ENCODE data around the gene ZDBF2. TPM values are rescaled to one million over a fixed set of nuclear protein-coding genes. Genes with fewer than 3 reads are reported as not detected.
"Not testable (repeated sequence)": the region's sequence is repeated elsewhere in the genome, so short reads cannot be mapped to it uniquely, and the experiment has no call there.

The ZDBF2 gene
- total RNA-seq, 2 donors from 2014 or later = 13.2 to 13.5 TPM

- 50 to 63% methylated on average over 5 of the region's 5 CpGs for WGBS, 2 donors
- peaks cover 0 to 4% of the 10 kb centered on the region in 2 donors for H3K27me3 ChIP-seq
These were observed 20.7 kb upstream of the ZDBF2 start for GRCh38 chr2:206253777-206254166.

GRCh38 chr2:206255003-206255402, 19.5 kb upstream of the ZDBF2 start:
- Histone ChIP-seq H3K36me3 (replicated peaks in 1 of 2; ENCODE audit: insufficient read depth in 1 of 2, low read depth in 2 of 2) (no peaks in the 10 kb centered on the region), H3K27ac (no peak overlapping the region), H3K4me3 (no peak overlapping the region), H3K9me3 (no peaks in the 10 kb centered on the region), H3K4me1 (no peaks in the 10 kb centered on the region), H3K27me3 (peaks cover 0 to 4% of the 10 kb centered on the region in 2 donors)
- 23 to 25% methylated on average over 2 of the region's 2 CpGs for WGBS, 2 donors
- no peak for ATAC-seq
- no peak for TF ChIP-seq POLR2A (IDR thresholded peaks at IDR 0.05)
- TF ChIP-seq CTCF (IDR thresholded peaks at IDR 0.05) = no peak
- DNase-seq = no peak
- intact Hi-C loops (cut with DNase I) = no loop called here

More at GRCh38 chr2:206253777-206254166, 20.7 kb upstream of the ZDBF2 start:
- intact Hi-C loops (cut with DNase I) = no loop called here
- TF ChIP-seq POLR2A (IDR thresholded peaks at IDR 0.05) (no peak), CTCF (IDR thresholded peaks at IDR 0.05) (no peak)
- no peak overlapping the region for H3K27ac ChIP-seq
- no peaks in the 10 kb centered on the region for H3K36me3 ChIP-seq (replicated peaks in 1 of 2; ENCODE audit: insufficient read depth in 1 of 2, low read depth in 2 of 2)
- no peak for DNase-seq
- ATAC-seq = no peak
- no peaks in the 10 kb centered on the region for H3K4me1 ChIP-seq
- no peak overlapping the region for H3K4me3 ChIP-seq
- H3K9me3 ChIP-seq = no peaks in the 10 kb centered on the region

- Histone ChIP-seq H3K4me3 (no peak overlapping the region), H3K4me1 (no peaks in the 10 kb centered on the region), H3K27ac (no peak overlapping the region), H3K27me3 (no peaks in the 10 kb centered on the region), H3K36me3 (replicated peaks in 1 of 2; ENCODE audit: insufficient read depth in 1 of 2, low read depth in 2 of 2) (no peaks in the 10 kb centered on the region), H3K9me3 (no peaks in the 10 kb centered on the region)
- WGBS, 2 donors = 34 to 42% methylated on average over 2 to 7 of the region's 7 CpGs
- intact Hi-C loops (cut with DNase I) = no loop called here
- no peak for ATAC-seq
- no peak for TF ChIP-seq CTCF (IDR thresholded peaks at IDR 0.05)
- TF ChIP-seq POLR2A (IDR thresholded peaks at IDR 0.05) = no peak
- DNase-seq = no peak
These were observed 17.7 kb upstream of the ZDBF2 start for GRCh38 chr2:206256706-206257205.

- Histone ChIP-seq H3K27ac (no peak overlapping the region), H3K4me3 (no peak overlapping the region), H3K4me1 (no peaks in the 10 kb centered on the region), H3K27me3 (no peaks in the 10 kb centered on the region), H3K36me3 (replicated peaks in 1 of 2; ENCODE audit: insufficient read depth in 1 of 2, low read depth in 2 of 2) (no peaks in the 10 kb centered on the region), H3K9me3 (no peaks in the 10 kb centered on the region)
- DNase-seq = no peak
- TF ChIP-seq CTCF (IDR thresholded peaks at IDR 0.05) (no peak), POLR2A (IDR thresholded peaks at IDR 0.05) (no peak)
- intact Hi-C loops (cut with DNase I) = no loop called here
- no peak for ATAC-seq
- 42 to 56% methylated on average over 14 of the region's 14 CpGs for WGBS, 2 donors
These were observed 17.1 kb upstream of the ZDBF2 start for GRCh38 chr2:206257350-206257749.

- Histone ChIP-seq H3K9me3 (no peaks in the 10 kb centered on the region), H3K4me1 (no peaks in the 10 kb centered on the region), H3K27ac (no peak overlapping the region), H3K36me3 (replicated peaks in 1 of 2; ENCODE audit: insufficient read depth in 1 of 2, low read depth in 2 of 2) (no peaks in the 10 kb centered on the region), H3K4me3 (no peak overlapping the region), H3K27me3 (no peaks in the 10 kb centered on the region)
- TF ChIP-seq POLR2A (IDR thresholded peaks at IDR 0.05) = no peak
- TF ChIP-seq CTCF (IDR thresholded peaks at IDR 0.05) = no peak
- ATAC-seq (no peak), DNase-seq (no peak)
- WGBS, 2 donors = 32 to 40% methylated on average over 4 to 7 of the region's 7 CpGs
- intact Hi-C loops (cut with DNase I) = no loop called here
These were observed 16.6 kb upstream of the ZDBF2 start for GRCh38 chr2:206257861-206258260.

GRCh38 chr2:206258615-206259014, 15.8 kb upstream of the ZDBF2 start:
- intact Hi-C loops (cut with DNase I); DNase-seq; H3K27ac ChIP-seq; H3K36me3 ChIP-seq (replicated peaks in 1 of 2; ENCODE audit: insufficient read depth in 1 of 2, low read depth in 2 of 2); H3K4me1 ChIP-seq; H3K27me3 ChIP-seq; H3K9me3 ChIP-seq; ATAC-seq; H3K4me3 ChIP-seq: not testable (repeated sequence)
- WGBS, 2 donors = 50 to 52% methylated on average over 8 of the region's 8 CpGs

Data from body of pancreas (tissue), 4 donors.